HUES64 (cell line): ENCODE measurements around the gene PPP2R2C.

Source experiments
- H3K27ac ChIP-seq: 2 replicates; pipeline ENCODE4 v1.7.0; 2013; ENCODE audit warnings: low read depth, low read length, inconsistent platforms
- H3K27me3 ChIP-seq: 2 replicates; pipeline ENCODE4 v1.6.1; 2013; ENCODE audit warnings: mild to moderate bottlenecking, low read length; ENCODE audit not compliant: insufficient read depth
- H3K36me3 ChIP-seq: 2 replicates; pipeline ENCODE4 v1.6.1; 2013; ENCODE audit warnings: mild to moderate bottlenecking, low read length; ENCODE audit not compliant: insufficient read depth
- H3K4me1 ChIP-seq: 2 replicates; pipeline ENCODE4 v1.6.1; 2013; ENCODE audit warnings: mild to moderate bottlenecking, low read length, moderate library complexity; ENCODE audit not compliant: insufficient read depth
- H3K4me3 ChIP-seq: 2 replicates; pipeline ENCODE4 v1.5.1; 2013; ENCODE audit warnings: mild to moderate bottlenecking, low read length, moderate library complexity
- H3K9ac ChIP-seq: 2 replicates; pipeline ENCODE4 v1.6.1; 2013; ENCODE audit warnings: mild to moderate bottlenecking, low read depth, low read length
- H3K9me3 ChIP-seq: 2 replicates; pipeline ENCODE4 v1.6.1; 2013; ENCODE audit warnings: low read depth, low read length; ENCODE audit not compliant: insufficient read depth
- WGBS: fragments of 150-250, 120-280 bp; methylation state at CpG from one replicate; pipeline ENCODE4 v1.1.7; 2013; ENCODE audit warnings: missing lambda C conversion rate; 5-methylcytosine and 5-hydroxymethylcytosine counted together

PPP2R2C gene

GRCh38 chr4:6383009-6383404 is 89.4 kb downstream of the PPP2R2C start:
- no peaks in the 10 kb centered on the region for H3K36me3 ChIP-seq
- peaks cover 7% of the 10 kb centered on the region; the same call in 1 of the 2 replicates for H3K4me1 ChIP-seq
- H3K27me3 ChIP-seq, result no peaks in the 10 kb centered on the region
- H3K9me3 ChIP-seq, result no peaks in the 10 kb centered on the region
- no peak overlapping the region for H3K9ac ChIP-seq
- no peak overlapping the region for H3K4me3 ChIP-seq
- no peak overlapping the region for H3K27ac ChIP-seq
- 95% methylated on average over 10 of the region's 10 CpGs for WGBS

- 89% methylated on average over 4 of the region's 4 CpGs for WGBS
- no peaks in the 10 kb centered on the region for H3K27me3 ChIP-seq
- H3K36me3 ChIP-seq, result no peaks in the 10 kb centered on the region
- H3K27ac ChIP-seq, result no peak overlapping the region
- no peak overlapping the region for H3K9ac ChIP-seq
- no peak overlapping the region for H3K4me3 ChIP-seq
- H3K9me3 ChIP-seq, result no peaks in the 10 kb centered on the region
- H3K4me1 ChIP-seq, result peaks cover 7% of the 10 kb centered on the region
These were observed 90.8 kb downstream of the PPP2R2C start for GRCh38 chr4:6381571-6382123.

- Histone ChIP-seq H3K4me3 (no peak overlapping the region), H3K27me3 (no peaks in the 10 kb centered on the region), H3K9ac (no peak overlapping the region), H3K27ac (no peak overlapping the region), H3K4me1 (peaks cover 7% of the 10 kb centered on the region), H3K36me3 (no peaks in the 10 kb centered on the region), H3K9me3 (no peaks in the 10 kb centered on the region)
- 85% methylated on average over 21 of the region's 21 CpGs for WGBS
These were observed 91.5 kb downstream of the PPP2R2C start for GRCh38 chr4:6380746-6381410.

- no peaks in the 10 kb centered on the region for H3K9me3 ChIP-seq
- H3K27ac ChIP-seq, result no peak overlapping the region
- WGBS, result 59% methylated on average over 24 of the region's 24 CpGs
- H3K9ac ChIP-seq, result no peak overlapping the region
- H3K4me3 ChIP-seq, result no peak overlapping the region
- no peaks in the 10 kb centered on the region for H3K36me3 ChIP-seq
- no peaks in the 10 kb centered on the region for H3K27me3 ChIP-seq
- peaks cover 7% of the 10 kb centered on the region for H3K4me1 ChIP-seq
These were observed 92.4 kb downstream of the PPP2R2C start for GRCh38 chr4:6379767-6380745.

- Histone ChIP-seq H3K27me3 (no peaks in the 10 kb centered on the region), H3K4me3 (no peak overlapping the region), H3K4me1 (peaks cover 7% of the 10 kb centered on the region), H3K27ac (no peak overlapping the region), H3K36me3 (no peaks in the 10 kb centered on the region), H3K9me3 (no peaks in the 10 kb centered on the region), H3K9ac (no peak overlapping the region)
- WGBS, result 92% methylated on average over 41 of the region's 41 CpGs
These were observed 93.6 kb downstream of the PPP2R2C start for GRCh38 chr4:6378493-6379445.

- H3K4me1 ChIP-seq, result peaks cover 7% of the 10 kb centered on the region
- no peaks in the 10 kb centered on the region for H3K9me3 ChIP-seq
- no peak overlapping the region for H3K4me3 ChIP-seq
- 69% methylated on average over 25 of the region's 25 CpGs for WGBS
- no peak overlapping the region for H3K9ac ChIP-seq
- H3K36me3 ChIP-seq, result no peaks in the 10 kb centered on the region
- no peak overlapping the region for H3K27ac ChIP-seq
- no peaks in the 10 kb centered on the region for H3K27me3 ChIP-seq
These were observed 94.6 kb downstream of the PPP2R2C start for GRCh38 chr4:6377626-6378492.

- H3K4me1 ChIP-seq, result peaks cover 7% of the 10 kb centered on the region
- H3K9me3 ChIP-seq, result no peaks in the 10 kb centered on the region
- no peaks in the 10 kb centered on the region for H3K27me3 ChIP-seq
- H3K27ac ChIP-seq, result no peak overlapping the region
- WGBS, result 95% methylated on average over 19 of the region's 19 CpGs
- no peak overlapping the region for H3K4me3 ChIP-seq
- no peaks in the 10 kb centered on the region for H3K36me3 ChIP-seq
- H3K9ac ChIP-seq, result no peak overlapping the region
These were observed 96.7 kb downstream of the PPP2R2C start for GRCh38 chr4:6375620-6376295.

- H3K36me3 ChIP-seq, result no peaks in the 10 kb centered on the region
- H3K27me3 ChIP-seq, result no peaks in the 10 kb centered on the region
- H3K4me1 ChIP-seq, result peaks cover 8% of the 10 kb centered on the region
- no peak overlapping the region for H3K9ac ChIP-seq
- H3K27ac ChIP-seq, result no peak overlapping the region
- WGBS, result 94% methylated on average over 10 of the region's 10 CpGs
- H3K4me3 ChIP-seq, result no peak overlapping the region
- H3K9me3 ChIP-seq, result no peaks in the 10 kb centered on the region
These were observed 97.8 kb downstream of the PPP2R2C start for GRCh38 chr4:6374575-6374974.

- H3K4me3 ChIP-seq, result no peak overlapping the region
- no peak overlapping the region for H3K9ac ChIP-seq
- H3K27ac ChIP-seq, result no peak overlapping the region
- WGBS, result 92% methylated on average over 12 of the region's 12 CpGs
- no peaks in the 10 kb centered on the region for H3K36me3 ChIP-seq
- peaks cover 3% of the 10 kb centered on the region; the same call in 1 of the 2 replicates for H3K4me1 ChIP-seq
- no peaks in the 10 kb centered on the region for H3K27me3 ChIP-seq
- no peaks in the 10 kb centered on the region for H3K9me3 ChIP-seq
These were observed 98.6 kb downstream of the PPP2R2C start for GRCh38 chr4:6373541-6374410.
